Hypothalamus (tissue), 51 donors: ENCODE data around the gene DEPDC5.

Experiments used
- DNase-seq, 51 donors: peaks; one replicate each; lab custom pipeline; 2025; lab: John Stamatoyannopoulos, UW

The DEPDC5 gene

GRCh38 chr22:31844941-31845340 is 91.1 kb downstream of the DEPDC5 start:
- DNase-seq = no peak

GRCh38 chr22:31846161-31847115 is 92.6 kb downstream of the DEPDC5 start:
- peak in 1 of 51 donors; percentile 6 for DNase-seq

- DNase-seq = no peak
These were observed 94.6 kb downstream of the DEPDC5 start for GRCh38 chr22:31848411-31848810.

GRCh38 chr22:31850135-31850534 is 96.3 kb downstream of the DEPDC5 start:
- DNase-seq = no peak

DNA sequence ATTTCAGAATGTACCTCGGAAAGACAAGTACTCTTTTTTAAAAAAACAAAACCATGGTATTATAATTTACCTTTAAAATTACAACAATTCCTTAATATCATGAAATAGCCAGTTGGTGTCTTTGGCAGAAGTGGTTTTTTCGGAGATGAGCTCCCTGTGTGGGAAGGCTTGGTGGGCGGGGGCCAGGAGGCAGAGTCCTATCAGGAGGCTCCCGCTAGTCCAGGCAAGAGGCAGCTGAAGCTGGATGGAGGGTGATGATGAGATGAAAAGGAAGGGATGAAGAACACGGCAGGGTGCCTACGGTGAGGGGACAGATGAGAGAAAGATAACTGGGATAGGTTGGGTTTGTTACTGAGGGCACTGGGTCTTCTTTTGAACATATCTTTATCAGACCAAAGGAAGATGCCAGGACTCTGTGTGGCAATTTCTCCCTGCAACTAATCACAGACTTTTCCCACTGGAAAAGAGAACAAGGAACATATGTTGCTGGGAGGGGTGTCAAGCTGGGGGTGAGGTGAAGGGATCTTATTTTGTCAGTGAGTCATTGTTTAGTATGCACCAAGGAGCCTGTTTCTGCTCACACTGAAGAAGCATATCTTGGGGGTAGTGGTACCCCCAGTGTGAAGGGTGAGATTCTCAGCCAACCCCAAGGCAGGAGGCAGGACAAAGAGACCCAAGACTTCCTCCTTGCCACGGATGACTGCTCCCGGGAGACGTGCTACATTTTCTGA is 99.0 kb downstream of the DEPDC5 start:
- peak in 1 of 51 donors; percentile 28 for DNase-seq

GRCh38 chr22:31853736-31854495 is 100.1 kb downstream of the DEPDC5 start:
- DNase-seq = peak in 1 of 51 donors; percentile 38

DNA sequence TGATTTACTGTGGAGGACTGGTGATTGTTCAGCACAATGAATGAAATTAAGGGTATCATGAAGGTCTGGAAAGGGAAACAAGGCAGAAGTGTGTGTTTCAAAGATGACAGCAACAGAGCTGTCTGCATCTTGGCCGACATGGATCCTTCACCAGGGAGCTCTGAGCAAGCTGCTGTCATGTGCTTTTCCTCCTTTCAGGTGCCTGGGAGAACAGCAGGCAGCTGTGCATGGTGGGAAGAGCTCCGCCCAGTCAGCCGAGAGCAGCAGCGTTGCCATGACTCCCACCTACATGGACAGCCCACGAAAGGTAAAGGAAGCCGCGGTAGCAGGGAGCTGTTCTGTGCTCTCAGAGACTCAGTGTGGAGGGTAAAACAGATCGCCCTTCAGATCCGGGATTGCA is 103.4 kb downstream of the DEPDC5 start:
- peak in 19 of 51 donors; percentile 4 to 61 (median 35) for DNase-seq

DNA sequence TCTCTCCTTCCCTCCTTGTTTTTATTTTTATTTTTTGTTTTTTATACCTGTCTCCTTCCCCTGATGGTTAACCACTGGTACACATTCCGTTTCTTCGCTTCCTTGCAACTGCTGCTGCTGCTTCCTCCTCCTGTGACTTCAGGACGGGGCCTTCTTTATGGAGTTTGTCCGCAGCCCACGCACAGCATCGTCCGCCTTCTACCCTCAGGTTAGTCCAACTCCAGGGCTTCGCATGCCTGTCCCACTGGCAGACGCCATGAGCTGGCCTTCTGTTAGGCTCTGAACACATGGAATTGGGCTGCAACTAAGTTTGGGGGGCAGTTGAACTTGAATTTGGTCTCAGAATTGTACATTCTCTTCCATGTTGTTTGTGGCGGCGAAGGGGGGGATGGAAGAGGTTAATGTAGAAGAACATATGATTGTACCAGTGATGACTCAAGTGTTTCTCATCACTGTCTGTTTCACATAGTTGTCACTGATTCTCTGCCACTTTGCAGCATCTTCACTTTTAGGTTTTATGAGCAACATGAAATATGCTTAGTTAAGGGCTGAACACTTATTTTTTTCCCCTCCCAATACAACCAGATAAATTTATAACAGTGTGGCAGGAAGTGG is 107.5 kb downstream of the DEPDC5 start:
- DNase-seq = no peak

DNA sequence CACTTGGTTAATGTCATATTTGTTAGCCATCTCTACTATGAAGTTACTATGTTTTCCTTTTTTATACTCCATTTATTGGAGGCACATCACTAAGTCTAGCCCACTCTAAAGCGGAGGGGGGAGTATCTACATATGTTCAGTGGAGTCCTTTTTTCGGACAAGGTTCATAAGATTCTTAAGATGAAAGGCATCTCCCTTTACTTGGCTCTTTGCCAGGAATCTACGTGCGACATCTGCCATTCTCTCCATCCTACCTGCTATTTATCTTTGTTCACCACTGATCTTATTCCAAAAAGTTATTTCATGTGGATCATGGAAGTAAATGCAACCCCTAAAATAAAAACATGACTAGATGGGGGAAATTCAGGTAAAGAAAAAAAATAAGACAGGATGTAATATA is 113.1 kb downstream of the DEPDC5 start:
- no peak for DNase-seq

GRCh38 chr22:31867386-31868153 is 113.8 kb downstream of the DEPDC5 start:
- DNase-seq = no peak

GRCh38 chr22:31869739-31870138 is 115.9 kb downstream of the DEPDC5 start:
- DNase-seq = no peak

DNA sequence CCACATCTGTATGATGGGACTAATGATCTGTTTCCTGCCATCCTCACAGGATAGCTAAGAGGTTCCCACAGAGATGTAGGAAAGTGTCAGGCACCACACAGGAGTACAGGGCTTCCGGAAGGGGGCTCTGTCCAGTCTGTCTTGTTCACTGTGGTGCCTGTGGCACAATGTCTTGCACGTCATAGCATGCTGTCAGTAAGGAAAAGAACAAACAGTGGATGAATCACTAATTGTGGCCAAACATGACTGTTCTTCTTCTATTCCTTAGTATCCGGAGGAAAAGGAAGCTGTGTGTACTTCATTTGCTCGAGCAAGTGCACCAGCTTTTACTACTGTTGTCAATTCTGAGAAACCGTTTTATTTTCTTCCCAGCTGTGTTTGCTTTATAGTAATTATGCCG is 117.1 kb downstream of the DEPDC5 start:
- DNase-seq = peak in 19 of 51 donors; percentile 3 to 53 (median 24)

- no peak for DNase-seq
These were observed 117.7 kb downstream of the DEPDC5 start for GRCh38 chr22:31871480-31871879.

DNA sequence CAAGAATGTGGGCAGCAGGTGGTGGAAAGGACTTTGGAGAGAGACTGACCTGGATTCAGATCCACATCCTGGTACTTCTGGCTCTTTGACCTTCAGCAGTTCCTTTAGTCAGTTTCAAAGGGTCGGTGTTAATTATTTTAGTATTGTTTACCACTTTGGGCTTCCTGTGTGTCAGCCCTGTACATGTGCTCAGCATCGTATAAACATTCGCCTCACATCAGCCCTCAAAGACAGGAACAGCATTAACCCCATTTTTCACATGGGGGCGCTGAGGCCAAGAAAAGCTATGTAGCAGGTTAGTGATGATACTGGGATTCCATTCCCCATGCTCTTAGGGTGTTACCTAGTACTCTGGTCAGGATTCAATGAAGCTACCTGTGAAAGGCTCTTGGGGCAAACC is 118.4 kb downstream of the DEPDC5 start:
- DNase-seq = no peak

GRCh38 chr22:31874821-31875220 is 121.0 kb downstream of the DEPDC5 start:
- DNase-seq = no peak

DNA sequence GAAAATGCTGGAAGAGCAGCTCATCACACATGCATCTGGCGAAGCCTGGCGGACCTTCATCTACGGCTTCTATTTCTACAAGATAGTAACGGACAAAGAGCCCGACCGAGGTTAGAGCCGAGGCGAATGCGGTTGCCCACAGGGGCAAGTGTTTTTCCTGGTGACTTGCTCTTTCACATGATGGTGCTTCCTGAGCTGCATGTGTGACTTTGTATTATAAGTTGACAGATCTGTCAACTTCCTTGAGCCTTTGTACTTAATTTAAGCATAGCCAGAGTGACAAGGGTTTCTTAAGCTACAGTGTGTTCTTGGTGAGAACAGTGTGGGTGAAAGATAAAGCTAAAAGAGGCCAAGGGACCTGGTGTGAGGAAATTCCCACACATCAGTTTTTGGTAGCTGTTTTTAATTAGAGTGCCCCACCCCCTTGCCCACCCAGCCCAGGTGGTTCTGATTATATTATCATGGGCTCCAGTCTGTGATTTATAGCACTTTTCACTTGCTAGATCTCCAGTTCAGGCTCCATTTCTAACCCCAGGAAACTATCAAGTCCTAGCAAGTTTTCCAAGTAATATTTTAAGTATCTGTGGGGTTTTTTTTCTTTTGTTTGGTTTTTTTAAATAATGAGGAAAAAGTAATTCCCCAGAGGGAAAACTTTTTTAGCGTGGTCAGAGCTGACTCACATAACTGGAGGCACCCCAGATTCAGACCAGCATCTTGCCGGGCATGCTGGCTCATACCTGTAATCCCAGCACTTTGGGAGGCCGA is 122.5 kb downstream of the DEPDC5 start:
- DNase-seq = no peak

DNA sequence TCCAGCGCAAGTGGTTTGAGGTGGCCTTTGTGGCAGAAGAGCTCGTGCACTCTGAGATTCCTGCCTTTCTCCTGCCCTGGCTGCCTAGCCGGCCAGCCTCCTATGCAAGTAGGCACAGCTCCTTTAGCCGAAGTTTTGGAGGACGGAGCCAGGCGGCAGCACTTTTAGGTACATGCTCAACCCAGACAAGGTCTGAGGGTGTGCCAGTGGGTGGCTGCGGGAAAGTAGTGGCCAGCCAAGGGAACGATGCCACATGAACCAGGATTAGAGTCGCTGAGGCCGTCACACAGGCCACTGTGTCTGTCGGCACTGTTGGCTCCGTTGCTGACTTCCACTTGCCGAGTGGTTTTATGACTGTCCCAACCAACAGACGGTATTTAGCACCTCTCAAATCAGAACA is 125.8 kb downstream of the DEPDC5 start:
- DNase-seq = no peak

DNA sequence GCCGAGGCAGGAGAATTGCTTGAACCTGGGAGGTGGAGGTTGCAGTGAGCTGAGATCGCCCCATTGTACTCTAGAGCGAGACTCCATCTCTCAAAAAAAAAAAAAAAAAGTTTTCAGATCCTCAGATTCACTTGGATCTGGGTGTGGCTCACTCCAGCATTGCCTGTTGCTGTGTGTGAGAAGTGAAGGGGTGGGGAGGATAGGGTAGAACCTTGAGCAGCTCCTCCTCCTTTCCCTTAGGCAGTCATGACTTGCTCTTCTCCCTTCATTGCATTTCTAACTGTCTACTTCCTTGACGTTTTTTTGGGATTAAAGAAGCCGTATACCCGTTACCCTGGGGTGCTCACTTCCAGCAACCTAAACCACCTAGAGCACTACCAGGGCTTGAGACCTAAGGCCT is 127.4 kb downstream of the DEPDC5 start:
- DNase-seq = no peak

DNA sequence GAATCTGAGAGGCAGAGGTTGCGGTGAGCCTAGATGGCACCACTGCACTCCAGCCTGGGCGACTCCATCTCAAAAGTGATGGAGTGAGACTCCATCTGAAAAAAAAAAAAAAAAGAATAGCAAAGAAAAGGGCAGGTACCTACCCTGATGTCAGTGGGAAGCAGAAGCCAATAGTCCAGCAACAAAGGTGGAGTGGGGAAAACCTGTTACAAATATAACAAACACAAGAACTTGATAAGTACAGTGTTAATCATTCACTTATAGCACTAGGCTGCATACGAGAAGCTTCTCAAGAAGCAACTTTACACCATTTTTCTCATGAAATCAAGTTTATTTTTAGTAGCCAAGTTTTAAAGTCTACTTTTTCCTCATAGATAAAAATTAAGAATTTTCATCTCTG is 128.0 kb downstream of the DEPDC5 start:
- no peak for DNase-seq
